ENCODE measurements around the gene RSPO4.

The RSPO4 gene

DNA sequence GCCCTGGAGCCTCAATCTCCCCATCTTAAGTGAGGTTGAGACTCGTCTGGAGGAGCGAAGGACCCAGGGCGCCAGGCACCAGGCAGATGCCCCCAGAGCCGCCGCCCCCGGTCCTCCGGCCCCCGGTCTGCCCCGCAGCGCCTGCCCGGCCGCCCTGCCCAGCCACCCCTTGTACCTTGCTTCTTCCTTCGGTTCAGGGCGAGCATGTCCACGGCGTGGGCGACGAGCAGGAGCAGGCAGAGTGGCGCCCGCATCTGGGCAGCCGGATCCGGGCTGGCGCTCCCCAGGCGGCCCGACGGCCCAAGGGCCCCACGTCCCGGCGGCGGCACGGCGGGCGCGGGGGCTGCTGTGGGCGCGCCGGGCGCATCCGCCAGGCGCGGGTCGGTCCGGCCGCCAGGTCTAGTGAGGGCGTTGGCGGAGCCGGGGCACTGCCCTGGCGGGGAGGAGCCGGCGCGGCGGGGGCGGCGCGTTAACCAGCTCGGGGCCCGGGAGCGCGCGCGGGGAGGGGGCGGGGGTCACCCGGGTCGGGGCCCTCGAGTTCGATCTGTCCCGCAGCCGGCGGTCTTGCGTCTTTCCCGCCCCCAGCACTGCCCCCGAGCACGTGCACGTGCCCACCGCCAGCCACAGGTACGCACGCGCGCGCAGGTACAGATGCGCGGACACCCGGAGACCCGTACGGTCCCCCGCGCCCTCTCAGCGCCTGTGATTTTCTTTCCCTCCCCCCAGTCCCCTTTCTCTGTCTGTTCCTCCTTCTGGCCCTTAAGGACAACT, at the start of gene RSPO4:
Gene RSPO4 (minus strand): TSS at position 401 of the 771 bp plus-strand sequence. CDS start 147 bp downstream, at position 254.
- H3K4me3 ChIP-seq (ENCODE audit: low read depth, low read length): no peak within 1 kb of the TSS
- peaks cover 3% of the 10 kb centered on the region for H3K4me1 ChIP-seq
- peak within 1 kb of the TSS; percentile 39 for H3K4me2 ChIP-seq (ENCODE audit: low read length)
- peak within 1 kb of the TSS; percentile 85 for H2AFZ ChIP-seq
- H3K79me2 ChIP-seq: no peaks in the 10 kb centered on the region
- H3K9ac ChIP-seq: no peak within 1 kb of the TSS
- H3K9me3 ChIP-seq (ENCODE audit: control insufficient read depth, low read length): no peaks in the 10 kb centered on the region
- H3K27ac ChIP-seq: no peak within 1 kb of the TSS
- H3K27me3 ChIP-seq (ENCODE audit: control insufficient read depth, insufficient read depth, low read length): no peaks in the 10 kb centered on the region
- H3K36me3 ChIP-seq (ENCODE audit: control insufficient read depth, insufficient read depth, low read length): no peaks in the 10 kb centered on the region
- no peak for TF ChIP-seq CTCF (IDR thresholded peaks at IDR 0.05)

DNA sequence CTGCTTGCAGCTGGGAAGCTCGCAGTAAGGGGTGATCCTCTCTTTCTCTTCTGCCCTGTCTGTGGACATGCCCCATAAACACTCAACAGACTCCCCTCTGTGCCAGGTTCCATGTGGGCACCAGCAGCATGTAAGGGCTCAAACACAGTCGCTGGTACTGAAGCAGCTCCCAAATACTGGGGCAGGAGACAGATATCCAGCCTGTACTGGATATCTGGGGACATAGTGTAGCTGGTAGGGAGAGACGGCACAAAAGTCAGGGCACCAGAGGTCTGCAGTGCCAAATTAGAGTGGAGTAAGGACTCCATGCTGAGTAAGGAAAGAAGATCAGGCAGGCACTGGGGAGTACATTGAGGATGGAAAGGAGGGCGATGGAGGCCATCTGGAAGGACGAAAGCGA, 48.3 kb upstream of the RSPO4 start:
- Histone ChIP-seq H3K27me3 (ENCODE audit: control insufficient read depth, insufficient read depth, low read length) (no peaks in the 10 kb centered on the region), H3K9ac (no peak overlapping the region), H3K4me2 (ENCODE audit: low read length) (no peak overlapping the region), H3K27ac (no peak overlapping the region), H3K4me1 (no peaks in the 10 kb centered on the region), H3K4me3 (ENCODE audit: low read depth, low read length) (no peak overlapping the region), H3K36me3 (ENCODE audit: control insufficient read depth, insufficient read depth, low read length) (no peaks in the 10 kb centered on the region), H3K79me2 (no peaks in the 10 kb centered on the region), H2AFZ (no peak overlapping the region), H3K9me3 (ENCODE audit: control insufficient read depth, low read length) (no peaks in the 10 kb centered on the region)
- TF ChIP-seq CTCF (IDR thresholded peaks at IDR 0.05): no peak

- Histone ChIP-seq H3K79me2 (no peaks in the 10 kb centered on the region), H3K27ac (no peak overlapping the region), H3K9me3 (ENCODE audit: control insufficient read depth, low read length) (no peaks in the 10 kb centered on the region), H3K4me1 (no peaks in the 10 kb centered on the region), H3K9ac (no peak overlapping the region), H3K36me3 (ENCODE audit: control insufficient read depth, insufficient read depth, low read length) (no peaks in the 10 kb centered on the region), H3K4me2 (ENCODE audit: low read length) (no peak overlapping the region), H3K4me3 (ENCODE audit: low read depth, low read length) (no peak overlapping the region), H2AFZ (no peak overlapping the region), H3K27me3 (ENCODE audit: control insufficient read depth, insufficient read depth, low read length) (no peaks in the 10 kb centered on the region)
- TF ChIP-seq CTCF (IDR thresholded peaks at IDR 0.05): no peak
These were observed 43.8 kb upstream of the RSPO4 start for GRCh38 chr20:1045860-1046418.

GRCh38 chr20:1041845-1042390, 39.8 kb upstream of the RSPO4 start:
- no peak overlapping the region for H3K27ac ChIP-seq
- no peaks in the 10 kb centered on the region for H3K4me1 ChIP-seq
- no peak overlapping the region for H3K4me3 ChIP-seq (ENCODE audit: low read depth, low read length)
- H3K27me3 ChIP-seq (ENCODE audit: control insufficient read depth, insufficient read depth, low read length): no peaks in the 10 kb centered on the region
- H2AFZ ChIP-seq: no peak overlapping the region
- no peak overlapping the region for H3K4me2 ChIP-seq (ENCODE audit: low read length)
- H3K36me3 ChIP-seq (ENCODE audit: control insufficient read depth, insufficient read depth, low read length): no peaks in the 10 kb centered on the region
- no peak for TF ChIP-seq CTCF (IDR thresholded peaks at IDR 0.05)
- no peaks in the 10 kb centered on the region for H3K79me2 ChIP-seq
- H3K9me3 ChIP-seq (ENCODE audit: control insufficient read depth, low read length): no peaks in the 10 kb centered on the region
- H3K9ac ChIP-seq: no peak overlapping the region
